K562 (cell line): Measurements from ENCODE around the gene CPT1C. TPM values are rescaled to one million over a fixed set of nuclear protein-coding genes. Genes with fewer than 3 reads are reported as not detected.

Source experiments
- DACH1 ChIP-seq: fragments of 450-650 bp; IDR thresholded peaks from 2 replicates; pipeline ENCODE4 v1.6.1; 2018; ENCODE audit not compliant: partially characterized antibody
- MAX ChIP-seq: sonication (generic); formaldehyde crosslinking; IDR thresholded peaks from 2 replicates; pipeline ENCODE4 v1.9.0; 2022; ENCODE audit warnings: mild to moderate bottlenecking, missing genetic modification reagents
- NCOA6 ChIP-seq: fragments of 450-650 bp; IDR thresholded peaks from 2 replicates; pipeline ENCODE4 v1.6.1; 2017; ENCODE audit warnings: mild to moderate bottlenecking
- SMAD4 ChIP-seq: fragments of 250-450 bp; sonication (Bioruptor Pico); conservative IDR thresholded peaks from 2 replicates; pipeline ENCODE4 v1.8.0; 2021; ENCODE audit warnings: inconsistent platforms, mild to moderate bottlenecking, moderate library complexity
- polyA plus RNA-seq, 8 experiments: library from polyadenylated mRNA; depleted of rRNA in 4 of 8; stranded (reverse) in 5 of 8; unstranded in 3 of 8; fragments of >200 nt; fragmentation: Nextera tagmentation in 2 of 8; fragmentation: Illumina TruSeq in 1 of 8; extraction: Ambion mirVana in 2 of 8; extraction: Trizol in 1 of 8; gene quantifications; 2 replicates each; pipeline versions ENCODE4 v1.2.1 to v1.2.3, GENCODE V29; 2011 to 2014; ENCODE audit warnings: inconsistent platforms in 1 of 8, missing spikeins in 1 of 8
- total RNA-seq, 7 experiments: library from RNA; depleted of rRNA in 6 of 7; stranded (reverse); fragments of >200 nt in 6 of 7; fragmentation: Illumina TruSeq in 2 of 7; extraction: Trizol in 2 of 7; gene quantifications; 2 replicates each; pipeline versions ENCODE4 v1.2.1 to v1.2.3, GENCODE V29; 2011 to 2021; ENCODE audit warnings: low replicate concordance in 1 of 7
- TF ChIP-seq, protein P1 (sequence below): fragments of 250-450 bp; sonication (Bioruptor Pico); IDR thresholded peaks from 2 replicates; pipeline ENCODE4 v1.5.0; 2020; ENCODE audit warnings: mild to moderate bottlenecking, borderline replicate concordance
- TF ChIP-seq, protein P2 (sequence below): sonication (generic); formaldehyde crosslinking; IDR thresholded peaks from 2 replicates; pipeline ENCODE4 v1.8.0; 2022; ENCODE audit warnings: mild to moderate bottlenecking, missing genetic modification reagents

The CPT1C gene
- total and polyA plus RNA-seq, 9 of the 15 experiments (the other 6 are each of a cell fraction or from before 2014, with no cell fraction given), result 1.9 to 12.3 (median 3.0) TPM

GRCh38 chr19:49761625-49762311 is 70.9 kb downstream of the CPT1C start (continued):
- TF ChIP-seq DACH1 (no peak), NCOA6 (no peak), SMAD4 (0 out of 2 replicates have a peak, but pooled peaks have one; percentile 53), MAX (CRISPR knock-in tag) (peak; percentile 42; the same call in 1 of the 2 replicates)
- TF ChIP-seq, protein P1, sequence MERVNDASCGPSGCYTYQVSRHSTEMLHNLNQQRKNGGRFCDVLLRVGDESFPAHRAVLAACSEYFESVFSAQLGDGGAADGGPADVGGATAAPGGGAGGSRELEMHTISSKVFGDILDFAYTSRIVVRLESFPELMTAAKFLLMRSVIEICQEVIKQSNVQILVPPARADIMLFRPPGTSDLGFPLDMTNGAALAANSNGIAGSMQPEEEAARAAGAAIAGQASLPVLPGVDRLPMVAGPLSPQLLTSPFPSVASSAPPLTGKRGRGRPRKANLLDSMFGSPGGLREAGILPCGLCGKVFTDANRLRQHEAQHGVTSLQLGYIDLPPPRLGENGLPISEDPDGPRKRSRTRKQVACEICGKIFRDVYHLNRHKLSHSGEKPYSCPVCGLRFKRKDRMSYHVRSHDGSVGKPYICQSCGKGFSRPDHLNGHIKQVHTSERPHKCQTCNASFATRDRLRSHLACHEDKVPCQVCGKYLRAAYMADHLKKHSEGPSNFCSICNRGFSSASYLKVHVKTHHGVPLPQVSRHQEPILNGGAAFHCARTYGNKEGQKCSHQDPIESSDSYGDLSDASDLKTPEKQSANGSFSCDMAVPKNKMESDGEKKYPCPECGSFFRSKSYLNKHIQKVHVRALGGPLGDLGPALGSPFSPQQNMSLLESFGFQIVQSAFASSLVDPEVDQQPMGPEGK (CRISPR knock-in tag), result no peak
- TF ChIP-seq, protein P2, sequence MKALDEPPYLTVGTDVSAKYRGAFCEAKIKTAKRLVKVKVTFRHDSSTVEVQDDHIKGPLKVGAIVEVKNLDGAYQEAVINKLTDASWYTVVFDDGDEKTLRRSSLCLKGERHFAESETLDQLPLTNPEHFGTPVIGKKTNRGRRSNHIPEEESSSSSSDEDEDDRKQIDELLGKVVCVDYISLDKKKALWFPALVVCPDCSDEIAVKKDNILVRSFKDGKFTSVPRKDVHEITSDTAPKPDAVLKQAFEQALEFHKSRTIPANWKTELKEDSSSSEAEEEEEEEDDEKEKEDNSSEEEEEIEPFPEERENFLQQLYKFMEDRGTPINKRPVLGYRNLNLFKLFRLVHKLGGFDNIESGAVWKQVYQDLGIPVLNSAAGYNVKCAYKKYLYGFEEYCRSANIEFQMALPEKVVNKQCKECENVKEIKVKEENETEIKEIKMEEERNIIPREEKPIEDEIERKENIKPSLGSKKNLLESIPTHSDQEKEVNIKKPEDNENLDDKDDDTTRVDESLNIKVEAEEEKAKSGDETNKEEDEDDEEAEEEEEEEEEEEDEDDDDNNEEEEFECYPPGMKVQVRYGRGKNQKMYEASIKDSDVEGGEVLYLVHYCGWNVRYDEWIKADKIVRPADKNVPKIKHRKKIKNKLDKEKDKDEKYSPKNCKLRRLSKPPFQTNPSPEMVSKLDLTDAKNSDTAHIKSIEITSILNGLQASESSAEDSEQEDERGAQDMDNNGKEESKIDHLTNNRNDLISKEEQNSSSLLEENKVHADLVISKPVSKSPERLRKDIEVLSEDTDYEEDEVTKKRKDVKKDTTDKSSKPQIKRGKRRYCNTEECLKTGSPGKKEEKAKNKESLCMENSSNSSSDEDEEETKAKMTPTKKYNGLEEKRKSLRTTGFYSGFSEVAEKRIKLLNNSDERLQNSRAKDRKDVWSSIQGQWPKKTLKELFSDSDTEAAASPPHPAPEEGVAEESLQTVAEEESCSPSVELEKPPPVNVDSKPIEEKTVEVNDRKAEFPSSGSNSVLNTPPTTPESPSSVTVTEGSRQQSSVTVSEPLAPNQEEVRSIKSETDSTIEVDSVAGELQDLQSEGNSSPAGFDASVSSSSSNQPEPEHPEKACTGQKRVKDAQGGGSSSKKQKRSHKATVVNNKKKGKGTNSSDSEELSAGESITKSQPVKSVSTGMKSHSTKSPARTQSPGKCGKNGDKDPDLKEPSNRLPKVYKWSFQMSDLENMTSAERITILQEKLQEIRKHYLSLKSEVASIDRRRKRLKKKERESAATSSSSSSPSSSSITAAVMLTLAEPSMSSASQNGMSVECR (CRISPR knock-in tag), result no peak; the same call in 1 of the 2 replicates
